Large intestine (tissue), 3 donors: ENCODE results near the gene KIF21A. TPM values are rescaled to one million over a fixed set of nuclear protein-coding genes. Genes with fewer than 3 reads are reported as not detected.

Experiments
- DNase-seq, 2 donors: peaks; one replicate each; pipeline versions ENCODE4 v3.0.0 to v3.0.0-alpha.2; 2013
- H3K27ac ChIP-seq: one replicate; pipeline ENCODE4 v1.5.1; 2013; ENCODE audit warnings: low read length
- H3K27me3 ChIP-seq: 2 replicates; pipeline ENCODE4 v1.6.1; 2013; ENCODE audit warnings: low read length; ENCODE audit not compliant: control insufficient read depth, insufficient read depth
- H3K36me3 ChIP-seq: 2 replicates; pipeline ENCODE4 v1.6.1; 2013; ENCODE audit warnings: low read length; ENCODE audit not compliant: control insufficient read depth, insufficient read depth
- H3K4me1 ChIP-seq: one replicate; pipeline ENCODE4 v1.6.1; 2013; ENCODE audit warnings: low read length; ENCODE audit not compliant: control insufficient read depth, insufficient read depth
- H3K4me3 ChIP-seq: one replicate; pipeline ENCODE4 v1.5.1; 2013; ENCODE audit warnings: low read length
- H3K9me3 ChIP-seq: one replicate; pipeline ENCODE4 v1.6.1; 2013; ENCODE audit warnings: mild to moderate bottlenecking, low read depth, low read length, moderate library complexity; ENCODE audit not compliant: control insufficient read depth
- WGBS: methylation state at CpG from one replicate; pipeline ENCODE4 v1.1.5; 2013; ENCODE audit warnings: low lambda C conversion rate; ENCODE audit not compliant: insufficient coverage; 5-methylcytosine and 5-hydroxymethylcytosine counted together
- polyA plus RNA-seq: library from polyadenylated mRNA; unstranded; fragments of 120-200 nt; gene quantifications from one replicate; pipeline ENCODE4 v1.2.1, GENCODE V29; 2013

Gene KIF21A
- polyA plus RNA-seq, 1 donor, result 35.5 TPM

- no CpG with 5 or more reads among the region's 1 CpG for WGBS
- Histone ChIP-seq H3K9me3 (no peaks in the 10 kb centered on the region), H3K4me3 (no peak overlapping the region), H3K4me1 (no peaks in the 10 kb centered on the region), H3K27ac (no peak overlapping the region), H3K36me3 (peaks cover 2% of the 10 kb centered on the region), H3K27me3 (no peaks in the 10 kb centered on the region)
- DNase-seq, result no peak
Observed at GRCh38 chr12:39368096-39368495, 74.8 kb downstream of the KIF21A start.

- Histone ChIP-seq H3K27ac (no peak overlapping the region), H3K36me3 (peaks cover 2% of the 10 kb centered on the region), H3K4me3 (no peak overlapping the region), H3K27me3 (no peaks in the 10 kb centered on the region), H3K9me3 (no peaks in the 10 kb centered on the region), H3K4me1 (no peaks in the 10 kb centered on the region)
- DNase-seq, result no peak
Observed at GRCh38 chr12:39367494-39367893, 75.4 kb downstream of the KIF21A start.

- no peak overlapping the region for H3K27ac ChIP-seq
- 100% methylated on average over 2 of the region's 8 CpGs for WGBS
- peaks cover 6% of the 10 kb centered on the region for H3K36me3 ChIP-seq
- no peaks in the 10 kb centered on the region for H3K27me3 ChIP-seq
- no peak overlapping the region for H3K4me3 ChIP-seq
- no peaks in the 10 kb centered on the region for H3K4me1 ChIP-seq
- no peak for DNase-seq
- no peaks in the 10 kb centered on the region for H3K9me3 ChIP-seq
Observed at GRCh38 chr12:39365364-39366001, 77.4 kb downstream of the KIF21A start.

DNA sequence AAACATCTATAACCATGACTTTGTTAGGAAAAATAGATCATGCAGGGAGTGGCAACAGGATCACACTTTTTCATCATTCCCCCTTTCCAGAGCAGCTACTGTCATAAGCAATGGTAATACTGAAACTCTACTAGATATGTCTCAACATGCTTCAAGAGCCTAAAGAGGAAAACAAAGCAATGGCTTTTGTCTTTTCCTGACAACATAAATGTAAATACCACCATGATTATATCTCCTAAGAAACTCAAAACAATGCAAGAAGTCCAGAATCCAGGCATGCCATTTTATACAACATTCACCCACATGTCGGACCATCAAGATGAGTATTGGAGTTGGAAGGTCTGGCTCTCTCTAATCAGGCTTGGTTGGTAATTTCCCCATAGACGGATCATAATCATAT lies 78.7 kb downstream of the KIF21A start:
- peaks cover 6% of the 10 kb centered on the region for H3K36me3 ChIP-seq
- no peaks in the 10 kb centered on the region for H3K27me3 ChIP-seq
- WGBS, result no CpG with 5 or more reads among the region's 2 CpGs
- H3K4me1 ChIP-seq, result no peaks in the 10 kb centered on the region
- no peak overlapping the region for H3K27ac ChIP-seq
- H3K9me3 ChIP-seq, result no peaks in the 10 kb centered on the region
- no peak overlapping the region for H3K4me3 ChIP-seq
- DNase-seq, result no peak

DNA sequence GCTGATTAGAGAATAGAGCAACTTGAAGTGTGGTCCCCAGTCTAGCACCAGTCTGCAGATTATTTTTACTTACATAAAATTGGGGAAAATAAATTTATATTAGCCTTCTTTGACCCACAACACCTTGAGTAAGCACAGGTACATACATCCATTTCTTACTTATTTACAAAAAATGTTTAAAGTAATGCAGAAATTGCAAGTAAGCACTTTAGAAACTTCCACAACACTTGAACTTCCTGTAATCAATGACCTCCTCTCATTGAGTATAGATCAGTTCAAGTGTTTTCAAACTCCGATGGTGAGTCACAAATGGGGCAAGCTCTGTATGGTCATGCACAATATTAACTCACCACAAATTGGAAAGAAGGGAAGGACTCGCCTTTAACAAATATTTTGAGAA lies 83.3 kb downstream of the KIF21A start:
- H3K36me3 ChIP-seq, result peaks cover 3% of the 10 kb centered on the region
- no peaks in the 10 kb centered on the region for H3K9me3 ChIP-seq
- no peak for DNase-seq
- no peaks in the 10 kb centered on the region for H3K4me1 ChIP-seq
- WGBS, result 100% methylated on average over 1 of the region's 2 CpGs
- H3K27me3 ChIP-seq, result no peaks in the 10 kb centered on the region
- H3K4me3 ChIP-seq, result no peak overlapping the region
- H3K27ac ChIP-seq, result no peak overlapping the region

GRCh38 chr12:39357041-39357440 lies 85.9 kb downstream of the KIF21A start:
- Histone ChIP-seq H3K27ac (no peak overlapping the region), H3K4me1 (no peaks in the 10 kb centered on the region), H3K27me3 (no peaks in the 10 kb centered on the region), H3K36me3 (peaks cover 5% of the 10 kb centered on the region), H3K4me3 (no peak overlapping the region), H3K9me3 (no peaks in the 10 kb centered on the region)
- DNase-seq, result no peak
- 100% methylated on average over 3 of the region's 3 CpGs for WGBS

- H3K4me3 ChIP-seq, result no peak overlapping the region
- no peaks in the 10 kb centered on the region for H3K4me1 ChIP-seq
- H3K9me3 ChIP-seq, result no peaks in the 10 kb centered on the region
- no peak overlapping the region for H3K27ac ChIP-seq
- DNase-seq, result no peak
- WGBS, result no CpG with 5 or more reads among the region's 3 CpGs
- peaks cover 2% of the 10 kb centered on the region for H3K36me3 ChIP-seq
- H3K27me3 ChIP-seq, result no peaks in the 10 kb centered on the region
Observed at GRCh38 chr12:39355841-39356240, 87.1 kb downstream of the KIF21A start.

DNA sequence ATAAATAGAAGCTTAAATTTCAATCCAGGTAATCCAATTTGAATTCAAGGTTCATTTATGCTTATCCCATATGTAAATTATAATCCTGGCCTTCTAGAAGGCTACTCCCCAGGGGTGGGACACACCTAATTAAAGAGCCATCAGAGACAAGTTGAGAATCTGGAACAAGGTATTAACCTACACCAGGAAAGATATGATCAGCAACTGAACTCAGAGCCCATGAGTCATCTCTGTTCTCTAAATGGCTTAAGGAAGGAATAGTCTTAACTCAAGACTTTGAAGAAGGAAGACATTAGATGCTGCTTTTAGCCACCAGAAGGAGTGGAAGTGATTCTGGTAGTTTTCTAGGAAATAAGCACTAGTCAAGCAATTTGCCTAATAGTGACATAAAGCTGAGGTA lies 88.0 kb downstream of the KIF21A start:
- H3K4me3 ChIP-seq, result no peak overlapping the region
- no peak for DNase-seq
- H3K4me1 ChIP-seq, result no peaks in the 10 kb centered on the region
- H3K27me3 ChIP-seq, result no peaks in the 10 kb centered on the region
- H3K9me3 ChIP-seq, result no peaks in the 10 kb centered on the region
- H3K36me3 ChIP-seq, result peaks cover 2% of the 10 kb centered on the region
- no peak overlapping the region for H3K27ac ChIP-seq

- no peaks in the 10 kb centered on the region for H3K4me1 ChIP-seq
- H3K9me3 ChIP-seq, result no peaks in the 10 kb centered on the region
- H3K36me3 ChIP-seq, result peaks cover 2% of the 10 kb centered on the region
- no peak for DNase-seq
- no peaks in the 10 kb centered on the region for H3K27me3 ChIP-seq
- no peak overlapping the region for H3K4me3 ChIP-seq
- H3K27ac ChIP-seq, result no peak overlapping the region
- WGBS, result 100% methylated on average over 1 of the region's 3 CpGs
Observed at GRCh38 chr12:39352471-39353017, 90.4 kb downstream of the KIF21A start.

DNA sequence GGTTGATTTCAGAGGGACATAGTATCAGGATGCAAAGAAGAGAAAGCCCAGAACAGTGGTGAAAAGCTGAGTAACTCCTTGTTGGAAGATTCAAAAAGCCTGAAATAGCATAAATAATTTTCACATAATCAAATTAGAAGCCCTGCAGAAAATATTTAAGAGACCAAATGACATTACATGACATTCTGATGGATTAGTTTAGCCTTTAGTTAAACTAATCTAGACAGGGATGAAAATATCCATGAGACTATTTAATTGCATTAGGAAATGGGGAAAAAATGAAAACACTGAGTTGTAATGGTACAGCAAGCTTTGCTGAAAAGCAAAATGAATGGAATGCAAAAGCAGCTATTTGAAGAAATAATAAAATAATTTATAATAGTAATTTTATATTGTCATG lies 91.8 kb downstream of the KIF21A start:
- H3K36me3 ChIP-seq, result peaks cover 2% of the 10 kb centered on the region
- H3K4me1 ChIP-seq, result no peaks in the 10 kb centered on the region
- no peaks in the 10 kb centered on the region for H3K9me3 ChIP-seq
- H3K4me3 ChIP-seq, result no peak overlapping the region
- H3K27me3 ChIP-seq, result no peaks in the 10 kb centered on the region
- no peak overlapping the region for H3K27ac ChIP-seq
- no peak for DNase-seq

- WGBS, result 91% methylated on average over 3 of the region's 3 CpGs
Observed at GRCh38 chr12:39348941-39349626, 93.8 kb downstream of the KIF21A start.

More at GRCh38 chr12:39348941-39349626, 93.8 kb downstream of the KIF21A start:
- Histone ChIP-seq H3K4me3 (no peak overlapping the region), H3K36me3 (peaks cover 2% of the 10 kb centered on the region), H3K27ac (no peak overlapping the region), H3K4me1 (no peaks in the 10 kb centered on the region), H3K27me3 (no peaks in the 10 kb centered on the region), H3K9me3 (no peaks in the 10 kb centered on the region)
- DNase-seq, result no peak
